Fibroblast of peridontal ligament (primary cell): ENCODE data around the gene DCUN1D5.
A peak's percentile ranks its signal among the peaks of the same experiment; 100 is the strongest.

ENCODE experiments used
- DNase-seq: peaks from one replicate; pipeline ENCODE4 v3.0.0-alpha.2; 2010; ENCODE audit errors: extremely low read depth

The DCUN1D5 gene

DNA sequence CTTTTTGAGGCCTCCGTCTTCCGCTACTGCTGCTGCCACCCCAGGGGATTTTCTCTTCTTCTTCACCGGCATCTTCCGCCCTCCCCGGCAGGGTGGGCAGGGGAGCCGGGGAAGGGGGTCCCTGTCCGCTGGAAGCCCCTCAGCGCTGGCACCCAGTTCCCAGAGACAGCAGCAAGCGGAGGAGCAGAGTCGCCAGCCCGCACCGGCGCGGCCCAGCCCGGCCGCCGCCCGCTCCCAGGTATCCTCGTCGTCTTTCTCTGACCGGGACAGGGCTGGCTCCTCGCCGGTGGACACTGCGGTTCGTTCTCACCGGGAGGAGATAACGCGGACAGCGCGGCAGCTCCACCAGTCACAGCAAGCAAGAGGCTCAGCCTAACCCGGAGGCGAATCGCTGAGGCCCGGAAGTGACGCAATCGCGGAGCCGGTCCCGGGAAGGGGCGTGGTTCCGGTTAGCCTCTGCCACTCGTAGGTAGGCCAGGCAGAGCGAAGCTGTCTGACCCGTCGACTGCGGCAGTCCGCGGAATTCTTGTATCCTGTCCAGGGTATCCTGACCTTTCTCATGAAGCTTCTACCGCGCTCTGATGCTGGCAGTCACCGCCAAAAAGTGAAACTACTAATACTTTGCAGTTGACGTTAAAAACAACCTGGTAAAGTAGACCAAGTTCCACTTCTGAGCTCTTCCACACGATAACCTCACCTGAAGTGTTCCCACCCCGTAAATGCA is at the start of gene DCUN1D5:
Gene DCUN1D5, minus strand, starts transcription at position 360 of the 724 bp plus-strand sequence. Its CDS starts 288 bp downstream, at position 72.
- DNase-seq = peak; percentile 93

DNA sequence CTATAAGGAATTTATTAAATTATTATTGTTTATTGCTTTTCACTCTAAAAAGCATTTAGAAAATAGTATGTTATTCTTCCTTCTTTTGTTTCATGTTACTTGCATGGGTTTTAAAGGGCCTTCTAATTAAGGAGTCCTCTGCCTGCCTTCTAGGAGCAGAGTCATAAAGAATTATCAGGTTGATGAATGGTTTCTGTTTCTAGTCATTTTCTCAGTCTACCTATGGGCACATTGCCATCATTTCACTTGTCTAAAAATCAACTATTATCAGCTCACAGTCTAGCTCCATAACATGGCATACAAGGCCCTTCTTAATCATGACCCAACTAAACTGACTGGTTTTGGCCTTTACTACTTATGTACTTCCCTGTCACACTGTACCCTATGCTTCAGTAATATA is 33.5 kb upstream of the DCUN1D5 start:
- no peak for DNase-seq

DNA sequence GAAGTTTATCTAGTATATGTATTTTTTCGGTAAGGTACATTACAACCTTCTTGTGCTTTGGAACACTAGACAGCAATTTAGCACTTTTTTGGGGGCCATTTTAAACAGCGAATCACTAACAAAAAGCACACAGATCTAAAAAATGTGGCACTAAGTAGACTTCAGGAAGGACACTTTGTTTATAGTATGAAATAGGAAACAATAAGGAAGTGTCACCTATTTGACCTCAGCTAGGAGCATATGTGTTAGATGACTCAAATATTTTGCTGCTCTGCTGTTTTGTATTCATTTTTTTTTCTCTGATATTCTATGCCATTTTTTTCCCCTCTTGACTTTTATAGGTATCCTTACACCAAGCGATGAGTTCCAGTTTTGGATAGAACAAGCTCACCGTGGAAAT is 22.9 kb upstream of the DCUN1D5 start:
- no peak for DNase-seq

- peak; percentile 11 for DNase-seq
Measured at GRCh38 chr11:103112364-103112763, 20.4 kb upstream of the DCUN1D5 start.

DNA sequence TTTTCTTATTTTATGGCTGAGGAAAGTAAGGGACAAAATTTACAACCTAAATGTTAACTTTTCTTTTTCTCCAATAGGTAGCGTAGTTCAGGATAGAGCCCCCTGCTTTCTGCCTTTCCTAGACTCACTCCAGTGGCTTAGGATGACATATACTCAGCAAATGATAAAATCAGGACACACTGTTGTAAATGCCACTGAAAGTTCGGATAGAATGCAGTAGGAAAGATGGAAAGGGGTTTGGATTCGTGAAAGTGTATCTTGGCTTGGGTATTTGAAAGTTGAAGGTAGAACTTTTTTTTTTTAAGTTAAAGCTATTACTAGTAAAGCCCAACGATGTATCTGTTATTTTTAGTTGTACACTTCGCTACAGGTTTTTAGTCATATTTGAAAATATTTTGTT is 19.4 kb upstream of the DCUN1D5 start:
- DNase-seq = no peak

DNA sequence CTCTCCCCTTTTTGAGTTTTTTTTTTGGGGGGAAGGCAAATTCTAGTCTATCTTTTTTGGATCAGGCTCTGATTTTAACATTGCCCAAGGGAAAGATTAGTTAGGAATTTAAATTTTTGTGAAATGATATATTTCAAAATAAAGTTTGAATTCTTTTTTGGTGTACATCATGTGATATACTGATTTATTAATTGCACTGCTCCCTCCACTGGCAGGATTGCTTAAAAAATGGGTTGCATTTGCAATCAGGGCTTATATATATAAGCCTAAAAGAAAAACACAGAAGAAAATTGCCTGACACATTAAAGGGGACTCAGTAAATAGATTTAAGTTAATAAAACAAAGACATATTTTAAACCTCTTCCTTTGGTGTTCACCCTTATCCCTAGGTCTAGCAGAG is 18.4 kb upstream of the DCUN1D5 start:
- peak; percentile 73 for DNase-seq

DNA sequence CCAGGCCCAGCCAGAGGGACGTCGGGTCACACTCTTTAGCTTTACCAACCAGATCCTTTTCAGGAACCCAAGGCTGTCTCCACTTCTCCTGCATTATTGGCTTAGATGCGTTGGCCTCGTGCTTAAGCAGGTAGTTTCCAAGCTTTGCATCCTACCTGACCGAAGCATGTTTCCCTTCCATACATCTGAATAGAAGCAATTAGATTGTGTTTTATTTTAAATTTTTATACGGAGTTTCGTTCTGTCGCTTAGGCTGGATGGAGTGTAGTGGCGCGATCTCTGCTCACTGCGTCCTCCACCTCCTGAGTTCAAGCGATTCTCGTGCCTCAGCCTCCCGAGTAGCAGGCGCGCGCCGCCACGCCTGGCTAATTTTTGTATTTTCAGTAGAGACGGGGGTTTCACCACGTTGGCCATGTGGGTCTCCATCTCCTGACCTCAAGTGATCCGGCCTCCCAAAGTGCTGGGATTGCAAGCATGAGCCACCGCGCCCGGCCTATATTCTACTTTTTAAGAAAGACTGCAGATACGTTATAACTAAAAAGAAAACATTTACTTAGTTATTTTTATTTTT is 17.9 kb upstream of the DCUN1D5 start:
- no peak for DNase-seq

DNA sequence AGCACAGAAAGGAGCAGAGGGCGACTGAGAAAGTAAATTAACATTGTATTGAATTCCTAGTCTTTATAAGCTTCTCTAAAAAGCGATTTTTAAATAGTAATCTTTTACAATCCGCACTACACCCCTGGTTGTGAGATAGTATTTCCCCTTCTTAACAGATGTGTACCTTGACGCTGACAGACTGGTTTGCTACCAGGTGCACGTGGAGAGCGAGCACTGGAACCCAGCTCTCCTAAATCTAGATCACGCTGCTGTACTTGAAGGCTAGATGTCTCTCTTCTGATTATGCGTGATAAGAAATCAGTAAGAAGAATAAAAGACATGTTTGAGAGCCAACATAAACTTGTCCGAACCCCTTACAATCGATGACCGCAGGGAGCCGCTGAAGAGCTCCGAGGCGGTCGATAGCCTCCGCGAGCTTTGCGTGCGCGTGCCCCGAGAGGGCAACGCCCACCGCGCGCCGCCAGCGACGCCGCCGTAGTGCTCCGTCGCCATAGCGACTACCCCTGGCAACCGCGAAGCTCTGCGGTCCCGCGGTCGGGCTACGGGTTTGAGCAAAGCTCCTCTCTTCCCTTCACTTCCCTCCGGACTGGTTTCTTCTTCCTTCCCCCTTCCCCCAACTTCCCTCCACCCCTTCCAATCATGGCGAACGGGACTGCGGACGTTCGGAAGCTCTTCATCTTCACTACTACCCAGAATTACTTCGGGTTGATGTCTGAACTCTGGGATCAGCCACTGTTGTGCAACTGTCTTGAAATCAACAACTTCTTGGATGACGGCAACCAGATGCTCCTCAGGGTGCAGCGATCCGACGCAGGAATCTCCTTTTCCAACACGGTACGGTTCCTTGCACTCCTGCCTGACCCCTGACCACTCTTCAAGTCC is 17.2 kb upstream of the DCUN1D5 start, which contains the start of gene DYNC2H1:
Gene DYNC2H1, plus strand, starts transcription at position 494 of the 885 bp plus-strand sequence. Its CDS starts 149 bp downstream, at position 643.
- peak; percentile 92 for DNase-seq

DNA sequence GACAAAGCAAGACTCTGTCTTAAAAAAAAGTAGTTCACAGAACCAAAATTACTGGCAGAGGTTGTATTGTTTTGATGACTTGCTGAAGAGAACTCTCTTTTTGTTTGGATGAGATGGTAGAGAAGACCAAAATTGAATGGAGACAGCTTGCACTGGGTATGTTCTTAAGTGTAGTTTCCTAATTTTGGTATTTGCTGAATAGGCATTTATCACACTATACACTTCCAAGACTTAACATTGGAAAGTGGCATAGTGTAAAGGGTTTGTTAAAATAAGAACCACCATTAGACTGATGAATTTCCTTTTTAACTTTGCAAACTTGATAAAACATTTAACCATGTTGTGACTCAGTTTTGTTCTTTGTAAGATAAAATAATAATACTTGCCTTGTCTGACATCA is 5.3 kb upstream of the DCUN1D5 start:
- no peak for DNase-seq

DNA sequence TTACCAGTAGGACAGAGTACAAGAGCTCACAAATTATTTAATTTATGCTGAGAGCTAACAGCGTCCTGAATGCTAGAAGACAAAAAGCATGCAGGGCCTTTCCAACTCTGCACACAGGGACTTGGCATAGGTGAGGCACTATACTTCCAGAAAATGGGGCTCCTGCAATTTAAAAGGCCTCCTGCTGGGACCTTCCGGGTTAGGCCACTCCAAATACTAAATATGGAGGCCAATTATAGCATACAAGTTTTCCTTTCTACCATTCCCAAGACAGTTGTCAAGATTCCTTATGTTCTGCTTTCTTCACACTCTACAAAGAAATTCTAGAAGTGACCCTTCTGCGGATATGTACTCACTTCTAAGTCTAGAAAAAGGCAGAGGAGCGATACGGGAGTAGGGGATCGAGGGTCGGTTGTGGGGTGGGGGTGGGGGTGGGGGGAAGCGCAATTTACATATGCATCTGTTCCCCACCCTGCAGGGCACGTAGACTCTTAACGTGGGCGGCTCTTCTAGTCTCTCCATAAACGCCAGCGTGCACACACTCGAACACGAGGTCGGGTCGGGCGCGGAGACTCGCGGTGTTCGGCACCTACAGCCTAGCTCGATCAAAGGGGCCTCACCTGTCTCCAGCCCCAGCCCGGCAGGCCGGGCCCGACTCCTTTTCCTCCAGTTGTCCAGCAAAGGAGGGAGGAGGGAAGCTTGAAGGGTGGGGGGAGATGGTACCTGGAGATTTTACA is 728 bp downstream of the DCUN1D5 start:
- peak; percentile 22 for DNase-seq

DNA sequence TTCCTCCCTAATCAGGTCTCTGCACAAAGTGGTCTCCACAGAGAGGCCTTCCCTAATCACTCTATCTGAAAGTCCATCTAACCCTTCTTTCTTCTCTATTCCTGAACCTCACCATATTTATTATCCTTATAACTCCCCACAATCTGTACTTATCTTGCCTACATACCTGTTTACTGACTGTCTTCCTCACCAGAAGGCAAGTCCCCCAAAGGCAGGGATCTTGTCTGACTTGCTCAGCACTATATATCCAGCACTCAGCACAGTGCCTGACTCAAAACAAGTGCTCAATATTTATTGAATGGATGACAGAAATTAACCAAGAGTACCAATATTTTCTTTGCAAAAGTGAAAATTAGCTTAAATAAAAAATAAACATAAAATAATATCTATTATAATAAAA is 5.5 kb downstream of the DCUN1D5 start:
- no peak for DNase-seq

- no peak for DNase-seq
Measured at GRCh38 chr11:103085758-103086365, 6.1 kb downstream of the DCUN1D5 start.

GRCh38 chr11:103079833-103080232 is 12.1 kb downstream of the DCUN1D5 start:
- peak; percentile 45 for DNase-seq

- no peak for DNase-seq
Measured at GRCh38 chr11:103078710-103079109, 13.2 kb downstream of the DCUN1D5 start.

DNA sequence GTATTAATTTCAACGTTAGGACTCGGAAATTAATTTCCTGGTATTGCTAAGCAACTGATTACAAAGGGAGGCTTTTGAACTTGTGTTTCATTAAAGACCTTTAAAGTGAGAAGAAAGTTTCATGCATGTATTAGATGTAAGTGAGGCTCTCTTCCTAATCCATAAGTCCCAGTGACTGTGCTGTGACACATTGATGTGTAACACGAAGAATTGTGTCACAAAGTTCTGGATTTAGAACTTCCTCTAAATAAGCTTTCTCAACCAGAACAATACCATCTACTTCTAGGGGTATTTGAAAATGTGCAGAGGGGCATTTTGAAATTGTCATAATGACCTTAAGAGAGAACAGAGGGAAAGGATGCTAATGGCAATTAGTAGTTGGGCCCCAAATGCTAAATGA is 14.4 kb downstream of the DCUN1D5 start:
- no peak for DNase-seq

- no peak for DNase-seq
Measured at GRCh38 chr11:103076361-103076760, 15.6 kb downstream of the DCUN1D5 start.

GRCh38 chr11:103071008-103071407 is 21.0 kb downstream of the DCUN1D5 start:
- no peak for DNase-seq

- no peak for DNase-seq
Measured at GRCh38 chr11:103070142-103070541, 21.8 kb downstream of the DCUN1D5 start.

DNA sequence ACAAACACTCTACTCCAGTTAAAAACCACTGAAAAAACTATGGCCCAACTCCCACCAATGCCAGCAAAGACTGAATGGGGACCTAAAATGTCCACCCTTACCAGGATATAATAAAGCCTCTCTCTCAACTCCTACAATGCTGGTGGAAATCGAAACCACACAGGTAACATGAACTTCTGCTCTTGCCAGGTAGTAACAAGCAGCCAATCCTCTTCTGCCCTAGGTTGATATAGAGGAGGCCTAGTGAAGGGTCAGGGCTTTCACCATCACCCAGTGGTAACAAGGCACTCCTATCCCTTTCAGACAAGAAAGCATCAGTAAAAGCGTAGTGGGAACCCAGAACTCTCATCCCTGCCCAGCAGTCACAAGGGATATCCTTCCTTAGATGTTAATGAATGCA is 22.6 kb downstream of the DCUN1D5 start:
- no peak for DNase-seq

DNA sequence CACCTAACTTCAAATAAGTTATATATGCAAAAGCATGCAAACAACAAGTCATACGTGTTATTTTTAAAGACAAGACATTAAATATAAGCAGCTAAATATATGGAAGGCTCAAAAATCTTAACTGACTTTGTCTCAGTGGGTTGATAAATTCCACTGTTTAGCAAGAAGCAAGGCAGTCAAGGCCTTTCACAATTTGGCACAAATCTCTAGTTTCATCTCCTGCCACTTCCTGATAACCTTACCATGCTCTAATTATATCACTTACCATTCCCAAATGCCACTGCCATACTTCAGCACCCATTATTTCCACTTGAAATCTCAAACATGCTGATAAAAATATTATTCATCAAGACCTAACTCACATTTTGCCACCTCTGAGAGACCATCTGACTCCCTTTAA is 24.8 kb downstream of the DCUN1D5 start:
- no peak for DNase-seq

DNA sequence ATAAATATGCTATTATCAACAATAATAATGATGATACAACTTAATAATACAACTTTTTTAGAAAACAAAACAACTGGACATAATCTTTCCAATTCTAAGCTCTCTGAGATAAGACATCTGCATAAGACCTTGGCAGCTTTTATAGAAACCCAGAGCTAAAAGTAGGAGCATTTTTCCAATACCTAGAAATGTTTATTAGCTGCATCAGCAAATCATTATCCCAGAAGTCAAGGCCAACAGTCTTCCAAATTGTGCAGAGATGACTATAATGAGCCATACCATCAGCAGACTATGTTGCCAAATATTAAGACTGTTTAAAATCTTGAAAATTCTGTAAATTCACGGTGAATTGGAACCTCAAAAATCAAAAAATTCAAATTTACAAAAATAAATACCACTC is 30.3 kb downstream of the DCUN1D5 start:
- no peak for DNase-seq
